ENCODE data around the gene HOXD11.

The HOXD11 gene

DNA sequence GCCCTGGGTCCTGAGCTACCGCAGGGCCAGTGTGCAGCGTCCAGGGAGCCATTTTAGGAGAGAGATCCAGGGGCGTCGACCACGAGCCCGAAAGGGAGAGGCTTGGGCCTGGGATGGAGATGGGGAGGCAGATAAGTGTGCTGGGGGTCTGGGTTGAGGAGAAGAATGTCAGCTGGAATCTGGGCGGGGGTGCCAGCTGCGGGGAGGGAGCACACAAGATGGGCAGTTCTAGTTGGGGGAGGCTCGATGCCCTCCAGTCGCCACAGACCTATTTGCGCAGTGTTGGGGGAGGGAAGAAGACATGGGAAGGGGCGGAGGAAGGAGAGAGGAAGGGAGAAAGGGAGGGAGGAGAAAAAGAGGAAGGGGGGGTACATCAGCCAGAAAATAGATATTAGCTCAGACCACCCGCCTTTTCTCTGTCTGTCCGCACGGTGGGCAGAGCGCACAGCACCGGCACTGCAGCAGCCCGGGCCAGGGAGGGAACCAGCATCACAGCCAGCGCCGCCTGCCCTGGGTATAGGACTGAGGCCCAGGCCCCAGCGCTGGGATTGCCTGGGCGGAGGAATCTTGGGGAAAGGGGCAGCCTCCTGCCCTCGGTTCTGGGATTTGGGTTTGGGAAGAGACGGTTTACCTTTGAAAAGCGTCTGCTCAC is 1.9 kb upstream of the HOXD11 start:
- DNase-seq (ENCODE audit: low read depth in 2 of 2) = no peak

DNA sequence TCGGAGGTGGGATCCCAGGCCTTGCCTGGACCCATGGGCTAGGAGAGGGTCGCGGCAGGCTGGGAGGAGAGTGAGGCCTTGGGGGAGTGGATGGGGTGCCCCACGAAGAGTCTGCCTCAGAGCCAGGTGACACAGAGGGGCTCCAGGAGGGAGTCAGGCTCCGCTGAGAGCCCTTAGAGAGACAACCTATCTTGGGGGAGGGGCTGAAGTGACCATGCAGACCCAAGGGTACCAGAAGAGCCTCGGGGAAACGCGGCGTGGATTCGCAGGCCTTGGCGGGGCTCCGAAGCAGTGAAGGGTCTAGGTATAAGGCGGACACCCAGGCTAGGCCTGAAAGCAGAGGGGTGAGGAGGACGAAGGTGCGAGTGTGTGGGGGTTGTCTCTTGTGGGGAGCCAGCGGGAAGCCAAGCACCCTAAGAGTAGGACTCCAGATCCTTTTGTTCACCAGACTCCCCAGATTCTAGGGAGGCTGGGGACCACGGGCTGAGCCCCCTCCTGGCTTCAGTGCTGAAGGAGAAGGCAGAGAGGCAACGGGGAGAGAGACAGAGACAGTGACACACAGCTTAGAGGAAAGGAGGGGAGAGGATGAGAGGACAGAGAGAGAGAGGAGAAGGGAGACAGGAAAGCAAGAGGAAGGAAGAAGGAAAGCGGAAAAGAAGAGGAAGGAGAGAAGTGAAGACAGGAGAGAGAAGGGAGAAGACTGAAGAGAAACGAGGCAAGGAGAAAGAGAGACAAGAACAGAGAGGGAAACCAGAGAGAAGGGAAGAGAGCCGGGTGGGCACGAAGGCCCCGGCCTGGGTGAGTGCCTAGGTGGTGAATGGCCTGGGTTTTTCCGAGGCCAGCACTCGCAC is 1.1 kb upstream of the HOXD11 start:
- DNase-seq (ENCODE audit: low read depth in 2 of 2) = no peak

DNA sequence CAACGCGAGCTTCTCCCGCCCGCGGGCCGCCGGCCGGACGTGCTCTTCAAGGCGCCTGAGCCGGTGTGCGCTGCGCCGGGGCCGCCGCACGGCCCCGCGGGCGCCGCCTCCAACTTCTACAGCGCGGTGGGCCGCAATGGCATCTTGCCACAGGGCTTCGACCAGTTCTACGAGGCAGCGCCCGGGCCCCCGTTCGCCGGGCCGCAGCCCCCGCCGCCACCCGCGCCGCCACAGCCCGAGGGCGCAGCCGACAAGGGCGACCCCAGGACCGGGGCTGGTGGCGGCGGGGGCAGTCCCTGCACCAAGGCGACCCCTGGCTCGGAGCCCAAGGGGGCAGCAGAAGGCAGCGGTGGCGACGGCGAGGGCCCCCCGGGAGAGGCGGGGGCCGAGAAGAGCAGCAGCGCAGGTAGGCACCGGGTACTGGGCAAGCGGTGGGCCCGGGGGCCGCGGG is 676 bp downstream of the HOXD11 start:
- DNase-seq (ENCODE audit: low read depth in 2 of 2) = no peak

DNA sequence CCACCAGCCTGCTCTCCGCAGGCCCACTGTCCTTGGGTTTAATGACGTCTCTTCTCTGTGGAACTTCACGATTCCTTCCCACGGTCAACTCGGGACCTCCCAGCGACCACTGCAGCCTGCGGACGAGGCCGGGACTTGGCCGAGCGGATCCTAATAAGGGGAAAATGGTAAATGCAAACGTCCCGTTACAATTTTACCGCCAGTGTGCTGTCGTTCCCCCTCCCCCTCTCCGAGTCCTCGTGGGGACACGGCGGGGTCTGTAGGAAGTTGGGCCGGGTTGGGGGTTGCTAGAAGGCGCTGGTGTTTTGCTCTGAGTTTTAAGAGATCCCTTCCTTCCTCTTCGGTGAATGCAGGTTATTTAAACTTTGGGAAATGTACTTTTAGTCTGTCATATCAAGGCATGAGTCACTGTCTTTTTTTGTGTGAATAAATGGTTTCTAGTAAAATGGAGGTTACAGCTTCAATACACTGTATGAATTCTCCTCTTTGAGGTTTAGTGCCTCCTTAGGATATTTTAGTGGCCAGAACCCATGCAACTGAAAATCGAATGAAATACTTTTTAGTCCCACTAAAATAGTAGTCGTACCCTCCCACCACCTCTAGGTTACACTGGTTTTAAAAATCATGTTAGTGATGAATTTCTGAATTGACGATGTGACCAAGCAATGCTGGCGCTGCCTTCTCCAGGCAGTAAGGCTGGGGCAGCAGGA is 2.3 kb downstream of the HOXD11 start:
- DNase-seq (ENCODE audit: low read depth in 2 of 2) = no peak

DNA sequence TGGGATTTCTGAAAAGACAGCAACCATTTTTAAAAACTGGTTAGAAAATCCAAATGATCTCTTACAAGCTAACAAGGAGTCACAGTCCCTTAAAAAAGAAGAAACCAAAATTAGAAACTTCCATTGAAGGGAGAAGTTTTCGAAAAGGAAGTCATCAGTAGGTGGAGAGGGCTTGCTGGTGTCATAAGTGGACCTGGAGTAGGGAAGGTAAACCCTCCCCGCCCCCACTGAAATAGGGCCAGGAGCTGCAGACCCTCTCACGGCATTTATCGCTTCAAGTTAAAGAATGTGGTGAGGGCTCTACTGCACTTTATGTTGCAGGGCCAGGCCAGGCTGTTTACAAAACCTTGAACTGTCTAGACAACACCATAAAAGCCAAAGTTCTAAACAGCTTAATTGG is 2.9 kb downstream of the HOXD11 start:
- no peak for DNase-seq (ENCODE audit: low read depth in 2 of 2)

DNA sequence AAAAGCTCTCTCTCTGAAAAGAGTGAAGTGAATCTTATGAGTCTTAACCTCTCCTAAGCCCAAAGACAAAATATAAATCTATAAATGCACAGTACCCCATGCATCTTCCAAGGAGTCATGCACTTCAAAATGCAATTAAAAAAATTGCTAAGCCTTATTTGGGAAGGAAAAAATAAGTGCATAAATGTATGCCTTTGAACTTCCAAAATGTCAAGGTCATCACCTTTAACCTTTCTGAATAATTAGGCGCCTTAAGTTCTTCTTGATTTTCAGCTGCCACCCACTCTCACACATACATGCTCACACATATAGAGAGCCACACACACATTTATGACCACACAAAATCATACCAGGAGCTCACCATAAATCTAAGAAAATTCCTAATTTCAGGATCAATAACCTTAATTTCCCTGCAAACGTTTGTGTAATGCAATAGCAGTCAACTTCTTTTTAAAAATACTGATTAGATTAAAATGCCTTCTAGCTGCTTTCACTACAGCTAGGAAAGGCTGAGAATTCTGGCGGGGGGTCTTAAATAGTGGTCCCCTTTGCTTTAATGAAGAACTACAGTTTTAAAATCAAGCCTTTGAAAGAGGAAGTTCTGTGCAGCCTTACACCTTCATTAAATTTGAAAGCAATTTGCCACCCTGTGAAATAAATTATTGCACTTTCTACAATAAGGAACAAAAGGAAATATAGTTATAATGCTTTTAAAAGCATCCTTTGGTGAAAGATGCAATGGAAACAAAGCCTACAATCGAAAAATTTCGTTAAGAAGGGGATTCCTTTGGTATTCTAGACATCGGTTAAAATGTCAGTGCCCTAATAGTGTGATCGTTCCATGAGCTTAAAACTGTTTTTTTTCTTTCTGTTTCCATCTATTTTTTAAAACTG is 3.6 kb downstream of the HOXD11 start:
- DNase-seq (ENCODE audit: low read depth in 2 of 2) = no peak

DNA sequence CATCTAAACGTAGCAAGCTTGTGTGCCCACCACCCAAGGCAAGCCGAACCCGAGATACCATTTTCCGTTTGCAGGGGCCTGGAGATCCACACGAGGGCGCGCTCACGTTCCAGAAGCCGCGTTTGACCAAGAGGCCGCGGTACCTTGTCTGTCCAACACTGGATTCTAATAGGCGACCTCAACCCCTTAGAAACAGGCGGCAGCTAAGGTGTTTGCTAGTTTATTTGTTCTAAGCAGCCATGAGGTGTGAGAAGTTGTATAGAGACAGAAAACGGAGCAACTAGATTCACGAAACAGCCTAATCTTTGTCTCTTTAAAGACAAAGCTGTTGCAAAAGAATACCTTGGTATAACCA is 4.2 kb downstream of the HOXD11 start:
- DNase-seq (ENCODE audit: low read depth in 2 of 2) = no peak

DNA sequence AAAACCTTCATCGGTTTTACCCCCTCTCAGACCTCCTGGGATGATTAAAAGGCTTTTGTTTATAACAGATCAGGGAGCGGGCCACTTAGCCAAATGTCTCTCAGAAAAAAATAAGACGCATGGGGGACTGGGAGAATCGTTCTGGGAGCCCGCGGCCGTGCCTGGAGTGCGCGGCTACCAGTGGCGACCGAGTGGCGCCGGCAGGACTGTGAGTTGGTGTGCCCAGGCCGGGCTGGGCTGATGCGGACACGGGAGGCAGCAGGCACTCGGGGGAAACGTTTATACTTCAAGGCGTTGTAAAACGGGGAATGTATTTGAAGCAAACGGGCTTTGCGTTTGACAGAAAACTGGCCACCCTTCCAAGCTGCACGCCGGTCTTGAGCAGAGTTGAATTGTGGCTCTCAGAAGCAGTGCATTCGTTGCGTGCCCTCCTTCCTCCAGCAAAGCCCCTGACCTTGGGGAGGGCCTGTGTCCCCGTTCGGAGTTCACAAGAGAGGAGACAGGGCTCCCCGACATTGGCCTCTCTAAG is 4.8 kb downstream of the HOXD11 start:
- no peak for DNase-seq (ENCODE audit: low read depth in 2 of 2)

DNA sequence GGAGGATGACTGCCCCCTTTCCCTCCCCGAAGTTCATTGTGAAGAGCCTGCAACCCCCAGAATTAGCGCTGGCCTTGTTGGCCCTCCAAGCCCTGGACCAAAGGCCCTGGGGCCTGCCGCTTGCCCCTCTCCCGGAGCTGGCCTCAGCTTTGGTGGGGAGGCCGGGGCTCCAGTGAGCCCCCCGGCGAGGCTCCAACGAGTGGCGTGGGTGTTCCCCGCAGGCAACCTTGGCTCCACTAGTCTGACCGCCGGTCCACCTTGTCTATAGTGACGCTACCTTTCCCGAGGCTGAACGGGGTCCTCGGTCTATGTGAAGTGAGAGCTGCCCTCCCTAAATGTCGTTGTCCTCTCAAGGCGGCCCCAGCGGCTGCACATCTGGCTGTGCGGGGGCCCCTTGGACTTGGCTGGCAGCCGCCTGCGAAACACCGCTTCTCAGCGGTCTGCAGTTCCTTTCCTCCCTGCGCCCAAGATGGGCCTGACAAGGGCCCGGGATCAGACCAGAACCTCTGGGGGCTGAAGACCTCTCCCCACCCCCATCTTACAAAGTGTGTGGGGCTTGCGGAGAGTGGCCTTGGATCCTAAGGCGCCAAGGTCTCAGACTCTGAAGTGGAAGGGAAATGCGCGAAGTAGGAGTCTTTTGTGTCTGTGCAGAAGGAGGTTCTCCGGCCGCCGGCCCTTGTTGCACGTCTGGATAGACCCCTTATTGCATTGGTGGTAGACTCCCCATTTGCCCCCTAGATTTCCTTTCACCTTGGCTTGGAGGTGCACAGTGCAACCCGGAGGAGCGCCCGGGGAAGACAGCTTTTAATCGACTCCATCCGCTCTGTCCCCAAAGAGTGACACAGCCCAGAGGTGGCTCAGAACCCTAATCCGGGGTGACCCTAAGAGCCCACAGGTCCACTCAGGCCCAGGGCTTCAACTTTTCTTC is 5.6 kb downstream of the HOXD11 start:
- no peak for DNase-seq (ENCODE audit: low read depth in 2 of 2)

DNA sequence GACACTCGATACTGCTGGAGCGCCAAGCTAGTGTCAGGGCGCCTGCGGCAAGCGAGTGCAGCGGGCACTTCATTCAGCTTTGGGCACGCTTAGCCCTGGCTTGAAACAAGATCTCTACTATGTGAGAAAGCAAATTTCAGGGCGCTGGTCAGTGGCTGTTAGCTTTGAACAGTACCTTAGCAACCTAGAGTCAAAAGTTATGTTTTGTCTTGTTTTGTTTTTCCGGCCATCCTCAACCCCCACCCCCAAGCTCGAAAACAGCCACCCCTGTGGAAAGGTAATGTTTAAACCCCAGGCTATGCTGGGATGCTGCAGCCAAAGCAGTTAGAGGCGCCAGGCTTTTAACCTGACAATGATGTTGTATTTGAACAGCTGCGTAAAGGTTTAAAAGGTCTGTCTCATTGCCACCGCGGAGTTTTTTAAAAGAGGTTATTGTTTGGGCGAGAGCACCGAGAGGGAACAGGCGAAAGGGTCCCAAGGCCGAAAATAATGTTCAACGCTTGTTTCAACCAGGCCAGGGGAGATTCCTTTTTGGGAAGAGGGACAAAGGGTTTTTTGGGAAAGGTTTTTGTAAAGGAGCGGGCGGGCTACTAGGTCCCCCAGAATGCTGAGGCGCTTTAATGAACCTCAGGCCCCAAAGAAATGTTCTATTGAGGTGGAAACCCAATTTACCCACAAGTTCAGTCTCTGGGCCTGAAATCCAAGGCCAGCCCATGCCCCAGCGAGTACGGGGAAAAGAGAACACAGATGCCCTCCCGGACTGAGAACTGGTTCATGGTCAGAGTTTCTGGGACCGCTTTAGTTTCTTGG is 7.2 kb downstream of the HOXD11 start:
- DNase-seq (ENCODE audit: low read depth in 2 of 2) = no peak

DNA sequence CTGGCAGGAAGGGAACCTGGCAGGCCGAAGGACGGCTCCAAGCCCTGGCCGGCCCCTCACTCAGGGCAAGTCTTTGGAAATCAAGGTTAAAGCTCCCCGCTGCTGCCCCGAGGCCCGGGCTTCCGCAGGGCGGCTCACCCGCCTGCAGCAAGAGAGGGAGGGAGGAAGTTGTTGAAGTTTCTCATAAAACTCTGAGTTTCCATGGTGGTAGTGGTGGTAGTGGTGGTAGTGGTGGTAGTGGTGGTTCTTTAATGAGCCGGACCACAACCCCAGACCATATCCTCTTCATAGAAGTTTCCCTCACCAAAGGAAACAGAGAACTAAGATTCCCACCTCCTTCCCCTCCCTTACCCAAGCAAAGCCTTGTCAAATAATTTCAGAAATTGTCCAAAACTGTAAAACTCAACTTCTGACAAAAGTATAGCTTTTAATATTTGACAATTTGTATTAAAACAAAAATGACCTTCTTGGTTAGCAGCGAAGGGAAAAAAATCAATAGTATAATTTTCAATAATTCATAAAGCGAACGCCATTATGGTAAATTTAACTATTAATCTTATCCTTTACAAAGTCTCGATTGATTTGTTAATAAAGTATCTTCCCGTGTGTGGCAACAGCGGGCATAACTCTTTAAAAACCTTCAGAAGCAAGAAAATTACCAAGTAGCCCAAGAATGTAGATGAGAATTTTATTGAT is 8.0 kb downstream of the HOXD11 start:
- no peak for DNase-seq (ENCODE audit: low read depth in 2 of 2)

DNA sequence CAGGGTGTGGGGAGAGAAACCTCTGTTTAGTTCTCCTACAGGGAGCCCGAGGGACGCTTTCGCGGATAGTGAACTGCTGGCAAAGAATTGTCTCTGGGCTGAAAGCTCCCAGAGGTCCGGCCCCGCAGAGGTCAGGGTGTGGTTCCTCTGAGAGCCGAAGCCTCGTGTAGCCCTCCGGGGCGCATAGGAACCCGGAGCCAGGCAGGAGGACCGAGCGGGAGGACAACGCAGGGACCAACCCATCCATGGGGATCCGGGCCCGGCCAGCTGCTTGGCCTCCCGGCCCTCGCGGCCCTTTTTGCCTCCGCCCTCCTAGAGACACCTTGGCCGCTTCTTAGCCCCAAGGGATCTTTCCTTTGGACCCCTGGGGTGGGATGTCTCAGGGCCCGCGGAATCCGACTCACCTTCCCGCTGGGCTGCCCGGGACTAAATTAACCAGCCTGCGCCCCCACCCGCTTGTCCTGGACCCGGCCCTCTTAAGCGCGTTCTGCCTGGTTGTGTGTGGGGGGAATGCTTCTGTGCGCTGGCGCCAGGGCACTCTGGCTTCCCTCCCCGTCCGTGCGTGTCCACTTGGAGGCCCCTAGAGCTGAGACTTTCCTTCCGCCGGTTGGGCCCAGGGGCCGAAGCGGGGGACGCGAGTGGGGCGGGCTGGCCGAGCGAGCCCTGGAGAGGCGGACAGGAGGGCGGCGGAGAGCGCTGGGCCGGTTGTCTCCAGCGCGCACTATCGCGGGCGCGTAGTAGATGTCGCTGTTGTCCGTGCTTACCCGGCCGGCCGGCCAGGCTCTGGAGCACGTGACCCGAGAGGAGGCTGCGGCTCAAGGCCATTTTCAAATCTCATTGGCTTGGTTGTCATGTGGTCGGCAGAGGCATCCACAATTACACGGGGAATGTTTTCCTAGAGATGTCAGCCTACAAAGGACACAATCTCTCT is 9.1 kb downstream of the HOXD11 start, which contains the start of gene HOXD10:
TSS of gene HOXD10 (plus strand) at position 896 of the 931 bp plus-strand sequence. CDS start 56 bp downstream, outside the sequence.
- no peak for DNase-seq (ENCODE audit: low read depth in 2 of 2)

DNA sequence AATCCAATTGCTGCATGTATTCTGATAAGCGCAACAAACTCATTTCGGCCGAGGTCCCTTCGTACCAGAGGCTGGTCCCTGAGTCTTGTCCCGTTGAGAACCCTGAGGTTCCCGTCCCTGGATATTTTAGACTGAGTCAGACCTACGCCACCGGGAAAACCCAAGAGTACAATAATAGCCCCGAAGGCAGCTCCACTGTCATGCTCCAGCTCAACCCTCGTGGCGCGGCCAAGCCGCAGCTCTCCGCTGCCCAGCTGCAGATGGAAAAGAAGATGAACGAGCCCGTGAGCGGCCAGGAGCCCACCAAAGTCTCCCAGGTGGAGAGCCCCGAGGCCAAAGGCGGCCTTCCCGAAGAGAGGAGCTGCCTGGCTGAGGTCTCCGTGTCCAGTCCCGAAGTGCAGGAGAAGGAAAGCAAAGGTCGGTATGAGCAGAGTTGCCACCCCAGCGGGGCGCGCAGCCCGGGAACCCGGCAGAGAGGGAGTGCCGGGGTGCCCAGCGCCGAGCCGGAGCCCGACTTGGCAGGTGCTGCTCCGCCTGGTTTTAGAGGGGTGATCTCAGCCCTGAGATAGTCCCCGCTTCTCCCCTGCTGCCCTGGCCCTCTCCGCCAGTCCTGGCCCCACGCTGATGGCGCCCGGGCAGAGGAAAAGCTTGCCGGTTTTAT is 10.2 kb downstream of the HOXD11 start:
- DNase-seq (ENCODE audit: low read depth in 2 of 2) = no peak

DNA sequence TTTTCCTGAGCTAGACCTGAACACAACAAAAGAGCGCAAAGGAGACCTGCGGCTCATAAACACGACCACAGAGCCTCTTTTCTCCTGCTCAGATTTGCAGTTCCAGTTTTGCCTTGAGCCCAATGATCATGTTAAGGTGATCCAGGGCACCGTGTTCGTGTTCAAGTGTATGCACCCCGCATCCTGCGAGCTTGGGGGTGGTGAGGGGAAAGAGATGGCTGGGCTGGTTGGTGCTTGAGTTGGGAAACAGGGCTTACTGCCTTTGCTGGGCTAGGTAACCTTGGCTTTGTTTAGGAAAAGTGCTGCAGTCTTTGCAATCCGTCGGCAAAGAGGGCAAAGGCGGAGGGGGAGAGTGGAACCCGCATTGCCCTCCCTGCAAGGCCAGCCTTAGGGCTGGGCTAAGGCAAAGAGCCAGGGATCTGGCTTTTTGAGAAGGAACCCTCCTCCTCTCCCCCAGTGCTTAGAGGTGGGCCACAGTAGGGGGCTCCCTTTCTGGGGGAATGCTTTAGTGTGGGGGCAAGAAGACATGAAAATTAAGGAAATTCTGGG is 10.8 kb downstream of the HOXD11 start:
- no peak for DNase-seq (ENCODE audit: low read depth in 2 of 2)

DNA sequence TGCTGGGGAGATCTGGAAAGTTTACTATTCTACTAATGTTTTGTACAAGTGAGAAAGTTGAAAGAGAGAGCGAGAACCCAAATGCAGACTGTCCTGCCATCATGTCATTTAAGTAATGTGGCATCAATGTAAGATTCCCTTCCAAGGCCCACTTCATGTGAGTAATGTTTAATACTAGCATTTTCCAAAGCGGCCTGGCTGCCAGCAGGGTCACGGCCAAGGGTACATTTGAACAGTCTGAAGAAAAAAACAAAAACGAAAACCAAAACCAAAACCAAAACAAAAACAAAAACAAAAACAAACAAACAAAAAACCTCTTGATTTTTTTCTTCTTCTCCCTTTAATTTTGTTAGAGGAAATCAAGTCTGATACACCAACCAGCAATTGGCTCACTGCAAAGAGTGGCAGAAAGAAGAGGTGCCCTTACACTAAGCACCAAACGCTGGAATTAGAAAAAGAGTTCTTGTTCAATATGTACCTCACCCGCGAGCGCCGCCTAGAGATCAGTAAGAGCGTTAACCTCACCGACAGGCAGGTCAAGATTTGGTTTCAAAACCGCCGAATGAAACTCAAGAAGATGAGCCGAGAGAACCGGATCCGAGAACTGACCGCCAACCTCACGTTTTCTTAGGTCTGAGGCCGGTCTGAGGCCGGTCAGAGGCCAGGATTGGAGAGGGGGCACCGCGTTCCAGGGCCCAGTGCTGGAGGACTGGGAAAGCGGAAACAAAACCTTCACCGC is 11.7 kb downstream of the HOXD11 start:
- no peak for DNase-seq (ENCODE audit: low read depth in 2 of 2)

Data from stimulated activated CD8-positive, alpha-beta memory T cell treated with anti-CD3 and anti-CD28 coated beads, Interleukin-15, amount 100 ng/mL, for 4 hours (primary cell).